NCI-H82 treated with DMSO at 0.1 percent for 48 hours (cell line): ENCODE data around the gene GPRIN3.
A peak's percentile ranks its signal among the peaks of the same experiment; 100 is the strongest.

Experiments used
- DNase-seq: peaks from one replicate; lab custom pipeline; 2025; ENCODE audit not compliant: unreplicated experiment; lab: John Stamatoyannopoulos, UW

Gene GPRIN3

DNA sequence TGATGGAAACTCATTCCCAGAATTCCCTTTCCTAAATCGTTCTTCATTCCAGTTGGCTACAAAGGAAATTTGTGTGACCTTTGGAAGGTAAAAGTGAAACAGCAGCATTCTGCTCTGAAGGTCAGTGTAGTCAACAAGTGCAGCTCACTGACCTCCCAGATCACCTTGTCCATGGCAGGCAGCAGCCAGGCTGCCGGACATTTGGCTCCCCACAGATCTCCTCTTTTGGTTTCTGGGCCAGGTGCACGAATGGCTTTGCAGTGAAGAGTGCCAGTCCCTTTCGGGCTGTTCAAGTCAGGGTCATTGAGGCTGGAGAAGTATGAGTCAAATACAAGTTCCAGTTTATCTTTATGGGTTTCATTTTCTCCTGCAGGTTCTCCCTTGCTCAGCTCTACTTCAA is 14.3 kb downstream of the GPRIN3 start:
- no peak for DNase-seq

DNA sequence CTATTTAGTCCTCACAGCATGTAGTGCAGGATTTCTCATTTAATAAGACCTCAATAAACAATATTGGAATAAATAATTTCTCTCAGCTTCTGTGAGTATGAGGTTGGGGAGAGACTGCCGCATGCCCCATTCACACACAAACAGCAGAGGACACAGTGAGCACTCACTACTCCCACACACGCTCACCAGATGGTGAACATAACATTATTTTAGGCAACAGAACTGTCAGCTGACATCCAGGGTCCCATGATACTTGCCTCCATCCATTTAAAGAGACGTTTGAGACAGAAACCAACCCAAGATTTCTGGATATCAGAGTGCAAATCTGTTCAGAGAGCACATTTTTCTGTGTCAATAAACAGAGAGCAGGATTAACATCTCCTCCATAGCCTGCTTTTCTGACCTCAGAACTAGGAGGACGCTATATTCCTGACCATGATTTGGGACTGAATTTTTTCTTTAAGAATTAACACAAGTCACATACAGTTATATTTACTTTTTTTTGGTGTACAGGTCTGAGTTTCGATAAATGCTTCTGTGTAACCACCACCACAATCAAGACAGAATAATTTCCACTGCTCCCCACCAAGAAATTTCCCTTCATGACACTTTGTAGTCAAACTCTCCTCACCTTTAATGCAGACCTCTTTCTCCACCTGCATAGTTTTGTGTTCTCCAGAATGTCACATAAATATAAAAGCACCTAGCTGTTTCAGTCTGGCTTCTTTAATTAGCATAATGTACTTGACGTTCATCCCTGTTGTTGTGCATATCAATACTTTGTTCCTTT is 16.7 kb downstream of the GPRIN3 start:
- DNase-seq = peak; percentile 57

DNA sequence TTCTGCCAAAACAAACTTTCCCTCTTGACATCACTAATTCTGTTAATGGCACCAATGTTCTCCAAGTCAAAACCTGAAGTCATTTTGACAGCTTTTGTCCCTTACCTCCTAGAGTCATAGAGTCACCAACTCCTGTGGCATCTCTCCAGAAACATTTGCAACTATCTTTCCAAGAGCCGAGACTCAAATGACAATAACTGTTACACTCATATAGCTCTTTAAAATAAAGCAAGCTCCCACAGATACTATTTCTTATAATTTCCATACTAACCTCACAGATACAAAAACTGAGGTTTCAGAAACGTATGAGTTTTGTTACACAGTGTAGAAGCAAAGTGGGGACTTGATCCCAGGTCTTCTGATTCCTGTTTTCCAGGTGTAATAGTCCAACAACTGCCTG is 18.3 kb downstream of the GPRIN3 start:
- DNase-seq = no peak

DNA sequence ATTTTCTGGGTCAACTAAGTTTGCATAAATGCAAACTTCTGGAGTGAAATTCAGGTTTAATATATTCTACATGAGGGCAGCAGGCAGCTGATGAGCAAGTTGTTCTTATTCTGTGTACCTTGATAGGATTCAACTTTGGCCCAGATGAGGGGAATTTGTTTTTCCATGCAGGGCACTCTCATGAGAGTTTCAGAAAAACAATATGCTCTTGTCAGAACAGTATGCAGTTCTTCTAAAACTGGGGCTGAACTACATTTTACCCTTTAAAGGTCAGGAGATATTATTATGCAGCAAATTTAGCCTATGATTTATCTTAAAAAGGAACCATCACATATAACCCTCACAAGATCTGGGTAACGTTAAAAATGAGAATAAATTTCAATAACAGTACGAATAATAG is 19.2 kb downstream of the GPRIN3 start:
- DNase-seq = no peak

DNA sequence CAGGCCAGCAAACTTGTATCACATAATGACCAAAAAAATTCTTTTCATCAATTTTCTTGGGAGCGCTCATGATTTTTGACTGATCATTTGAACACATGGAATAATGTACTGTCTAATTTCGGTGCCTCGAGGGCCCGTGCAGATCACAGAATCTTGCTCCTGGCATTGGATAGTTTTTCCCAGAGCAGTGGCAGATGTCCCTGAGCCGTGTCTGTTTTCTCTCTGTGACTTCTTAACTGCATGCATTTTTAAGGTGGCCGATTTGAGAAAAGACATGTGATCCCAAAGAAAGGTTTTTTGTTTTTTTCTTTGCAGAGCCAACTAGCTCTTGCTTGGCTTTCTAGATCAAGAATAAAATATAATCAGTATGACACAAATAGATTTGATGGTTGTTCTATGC is 19.7 kb downstream of the GPRIN3 start:
- DNase-seq = no peak

DNA sequence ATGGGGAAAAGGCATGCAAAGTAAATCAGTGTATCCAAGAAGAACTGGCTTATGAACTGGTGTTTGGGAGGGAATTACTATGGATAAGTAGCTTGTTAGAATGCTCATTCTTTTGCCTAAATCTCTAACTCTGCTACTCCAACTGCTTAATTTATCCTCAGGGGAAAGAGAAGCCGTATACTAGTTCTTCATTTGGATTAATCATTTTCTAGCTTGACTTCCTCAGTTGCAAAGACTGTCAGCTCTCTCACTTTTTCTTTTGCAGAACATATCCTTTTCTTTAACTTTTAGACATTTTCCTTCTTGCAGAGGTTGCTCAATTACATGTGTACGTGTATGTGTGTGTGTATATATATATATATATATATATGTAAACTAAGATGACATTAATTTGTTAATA is 21.9 kb downstream of the GPRIN3 start:
- no peak for DNase-seq

DNA sequence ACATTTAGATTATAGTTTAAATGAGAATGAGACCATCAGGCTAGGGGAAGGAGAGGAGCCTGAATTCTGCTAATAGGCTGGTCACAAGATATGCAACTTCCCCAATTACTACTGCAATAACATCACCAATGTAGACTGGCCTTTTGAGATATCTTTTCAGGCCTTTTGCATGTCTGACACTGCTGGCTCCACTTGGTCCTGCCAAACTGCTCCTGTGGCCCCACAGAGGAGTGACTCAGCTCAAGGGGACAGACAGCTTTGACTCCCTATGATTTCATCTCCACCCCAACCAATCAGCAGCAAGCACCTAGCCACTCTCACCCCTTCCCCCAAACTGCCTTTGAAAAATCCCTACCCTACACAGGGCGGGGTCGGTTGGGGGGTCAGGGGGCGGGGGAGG is 22.8 kb downstream of the GPRIN3 start:
- no peak for DNase-seq

DNA sequence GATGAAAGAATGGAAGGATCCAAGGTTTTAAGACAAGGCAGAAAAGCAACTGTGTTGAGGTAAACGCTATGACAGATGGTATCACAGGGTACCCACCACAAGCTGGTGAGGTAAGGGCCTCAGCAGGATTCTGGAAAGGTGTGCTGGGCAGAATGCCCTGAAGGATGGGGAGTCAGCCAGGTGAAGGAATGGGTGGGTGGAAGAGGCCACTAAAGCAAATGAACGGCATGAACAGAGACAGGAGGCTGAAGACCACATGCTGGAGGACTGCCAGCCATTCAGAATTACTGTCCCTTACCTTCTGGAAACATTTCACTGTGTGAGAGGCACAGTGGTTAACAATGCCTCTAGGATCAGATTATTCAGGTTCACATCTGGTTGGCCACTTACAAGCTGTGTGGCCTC is 23.6 kb downstream of the GPRIN3 start:
- DNase-seq = no peak

DNA sequence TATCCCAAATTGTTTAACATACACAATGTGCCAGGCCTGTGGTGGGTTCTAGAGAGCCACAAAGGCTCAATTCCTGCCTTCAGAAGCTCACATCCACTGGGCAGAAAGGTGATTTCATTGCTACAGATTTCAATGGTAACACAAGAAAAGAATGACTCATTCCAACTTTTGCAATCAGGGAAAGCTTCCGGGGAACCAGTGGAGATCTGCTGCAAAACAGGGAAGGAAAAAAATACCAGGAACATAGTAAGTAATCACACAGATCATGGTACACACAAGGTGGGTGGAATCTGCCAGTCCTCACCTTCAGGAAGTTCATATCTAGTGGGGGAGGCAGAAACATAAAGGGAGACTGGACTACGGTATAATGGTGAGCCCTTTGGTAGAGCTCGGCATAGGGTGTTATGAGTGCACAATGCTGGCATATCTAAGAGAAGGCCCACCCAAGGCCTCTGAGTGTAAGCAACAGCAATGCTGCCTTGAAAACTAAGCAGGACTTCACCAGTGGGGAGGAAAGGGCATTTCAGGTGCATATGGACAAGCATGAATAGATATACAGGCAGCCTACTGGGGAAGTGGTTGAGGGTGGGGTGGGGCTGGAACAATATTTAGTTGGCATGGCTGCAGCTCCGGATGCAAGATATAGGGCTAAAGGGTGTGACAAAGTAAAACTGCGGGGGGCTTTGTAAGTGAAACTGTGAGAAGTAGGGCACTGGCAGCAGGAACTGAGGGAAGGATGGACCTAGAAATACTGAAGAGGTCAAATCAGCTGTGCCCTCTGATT is 24.2 kb downstream of the GPRIN3 start:
- no peak for DNase-seq

DNA sequence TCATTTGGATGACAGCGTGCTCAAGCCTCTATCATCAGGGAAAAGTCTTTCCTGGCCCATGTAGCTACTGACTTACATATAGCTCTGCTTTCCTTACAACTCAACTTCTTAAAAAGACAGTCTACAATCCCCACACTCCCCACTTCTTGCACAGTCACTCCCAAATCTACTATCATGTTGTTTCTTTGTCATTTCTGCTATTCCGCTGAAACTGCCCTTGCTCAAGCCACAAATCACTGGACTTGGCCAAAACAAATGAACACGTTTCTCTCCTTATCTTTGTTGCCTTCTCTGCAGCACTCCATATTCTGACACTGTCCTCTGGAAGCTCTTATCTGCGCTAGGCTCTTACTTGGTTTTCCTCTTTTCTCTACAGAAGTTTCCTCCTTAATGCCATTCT is 28.2 kb downstream of the GPRIN3 start:
- DNase-seq = no peak

DNA sequence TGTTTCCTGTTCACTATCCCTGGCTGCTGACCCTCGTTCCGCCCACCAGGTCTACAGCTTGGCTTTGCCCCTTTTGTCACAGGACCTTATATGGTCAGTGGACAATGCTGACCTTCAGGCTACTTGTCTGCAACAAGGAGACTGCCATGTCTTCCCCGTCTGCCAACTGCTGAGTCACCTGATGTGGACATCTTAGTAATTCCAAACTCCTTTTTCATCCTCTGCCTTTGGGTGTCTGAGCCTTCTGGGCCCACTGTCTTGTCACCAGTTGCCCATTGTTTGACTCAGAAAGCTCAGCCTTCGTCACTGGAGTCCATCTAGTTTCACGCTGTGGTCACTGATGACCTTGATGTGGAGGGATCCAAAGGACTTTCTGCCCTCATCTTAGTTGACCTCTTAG is 30.2 kb downstream of the GPRIN3 start:
- no peak for DNase-seq

DNA sequence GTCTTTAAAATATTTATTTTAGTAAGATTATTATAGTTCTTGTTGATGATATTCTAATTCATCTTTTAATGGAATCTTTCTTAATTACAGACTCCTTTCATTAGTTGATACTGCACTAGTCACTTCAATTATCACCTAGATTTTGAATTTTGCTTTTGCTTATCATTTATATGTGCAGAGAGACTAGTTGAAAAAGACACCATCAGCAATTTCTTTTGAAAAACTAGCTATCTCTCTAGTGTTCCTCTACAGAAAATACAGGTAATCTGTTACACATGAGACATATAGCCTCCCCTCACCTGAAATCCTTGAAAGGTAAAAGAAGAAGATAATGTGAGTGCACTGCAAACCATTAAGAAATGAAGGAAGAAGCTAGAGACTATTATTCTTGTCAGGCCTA is 31.3 kb downstream of the GPRIN3 start:
- no peak for DNase-seq

DNA sequence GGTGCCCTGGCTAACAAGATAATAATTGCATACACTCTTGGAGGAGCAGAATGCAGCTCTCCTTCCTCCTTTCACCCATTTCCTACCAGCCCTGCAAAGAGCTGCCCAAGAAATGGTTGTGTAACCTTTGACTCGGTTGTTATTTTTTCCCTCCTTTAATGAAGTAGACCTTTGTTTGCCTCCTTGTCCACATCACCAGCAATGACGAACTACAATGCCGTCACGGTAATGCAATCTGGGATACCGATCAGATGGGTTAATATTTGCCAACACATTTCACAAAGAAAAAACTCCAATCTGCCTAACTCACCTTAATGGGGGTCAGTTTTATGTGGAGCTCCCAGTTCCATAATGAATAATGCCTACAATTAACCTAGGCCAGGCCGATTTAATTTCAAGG is 32.0 kb downstream of the GPRIN3 start:
- no peak for DNase-seq

DNA sequence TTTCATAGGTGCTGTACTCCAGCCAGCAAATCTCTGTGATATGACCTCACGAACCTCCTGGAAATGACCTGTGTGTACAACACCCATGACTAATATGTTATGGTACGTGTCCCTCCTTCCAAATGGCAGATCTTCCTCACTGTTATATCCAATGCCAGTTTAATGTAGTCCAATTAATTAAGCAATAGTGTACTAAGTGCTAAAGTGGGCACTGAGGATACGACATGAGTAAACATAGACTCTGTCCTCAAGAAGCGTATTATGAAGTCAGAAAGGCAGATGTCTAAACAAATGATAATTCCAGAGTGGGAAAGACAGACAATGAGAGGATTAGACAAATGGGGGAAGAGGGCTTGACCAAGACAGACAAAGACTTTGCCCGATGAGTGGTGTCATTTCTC is 33.9 kb downstream of the GPRIN3 start:
- DNase-seq = no peak

DNA sequence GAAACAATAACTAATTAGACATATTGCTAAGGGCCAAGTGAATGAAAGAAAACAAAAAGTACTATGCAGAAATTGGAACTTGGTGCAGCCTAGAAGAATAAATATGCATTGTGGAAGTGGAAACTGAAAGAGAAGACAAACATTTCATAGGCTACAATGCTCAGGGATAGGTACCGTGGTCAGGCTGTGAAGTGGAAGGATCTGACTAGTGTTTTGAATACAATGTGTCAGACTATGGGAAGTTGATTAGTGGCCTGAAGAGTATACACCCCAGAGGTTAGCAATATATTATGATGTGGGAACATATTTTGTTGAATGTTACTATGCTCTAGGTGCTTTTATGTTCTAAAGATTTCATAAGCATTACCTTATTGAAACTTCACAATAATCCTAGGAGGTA is 36.8 kb downstream of the GPRIN3 start:
- no peak for DNase-seq

DNA sequence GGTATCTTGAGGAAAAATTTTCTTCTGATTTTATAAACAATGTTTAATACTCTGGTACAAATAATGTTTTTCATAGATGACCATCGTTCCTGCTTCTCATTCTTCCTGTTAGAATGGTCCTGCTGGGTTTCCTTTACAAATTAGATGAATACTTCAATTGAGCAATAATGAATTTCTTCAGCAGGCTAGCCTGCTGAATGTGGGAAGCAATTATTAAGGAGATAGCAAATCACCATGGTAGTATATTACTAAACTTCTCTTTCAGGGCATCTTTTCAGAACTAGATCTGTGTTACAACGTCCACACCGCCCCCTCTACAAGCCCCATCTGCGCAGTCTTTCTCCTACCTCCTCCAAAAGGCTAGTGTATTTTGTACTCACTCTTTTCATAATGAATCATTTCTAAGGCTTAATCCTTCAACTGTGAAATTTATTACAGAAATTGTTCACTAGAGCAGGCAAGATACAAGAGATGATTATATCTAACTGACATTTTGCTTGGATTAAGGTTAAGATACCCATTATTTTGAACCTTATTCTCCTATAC is 38.4 kb downstream of the GPRIN3 start:
- DNase-seq = no peak

DNA sequence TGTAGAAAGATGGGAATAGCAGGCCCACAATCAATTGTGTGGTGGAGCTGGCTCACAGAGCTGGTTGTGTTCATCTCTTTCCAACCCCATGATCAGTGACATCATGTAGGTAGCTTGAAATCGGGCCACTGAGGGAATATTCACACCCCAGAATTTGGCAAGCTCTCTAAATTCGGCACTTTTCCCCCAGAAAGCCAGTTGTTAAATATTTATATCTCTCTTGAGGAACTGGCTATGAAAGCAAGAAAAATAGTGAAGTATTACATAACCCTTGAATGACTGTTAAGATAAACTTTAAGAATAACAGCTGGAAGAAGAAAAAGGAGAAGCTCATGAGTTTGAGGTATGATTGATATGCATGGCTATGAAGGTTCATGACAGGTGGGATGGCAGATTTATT is 38.9 kb downstream of the GPRIN3 start:
- no peak for DNase-seq

DNA sequence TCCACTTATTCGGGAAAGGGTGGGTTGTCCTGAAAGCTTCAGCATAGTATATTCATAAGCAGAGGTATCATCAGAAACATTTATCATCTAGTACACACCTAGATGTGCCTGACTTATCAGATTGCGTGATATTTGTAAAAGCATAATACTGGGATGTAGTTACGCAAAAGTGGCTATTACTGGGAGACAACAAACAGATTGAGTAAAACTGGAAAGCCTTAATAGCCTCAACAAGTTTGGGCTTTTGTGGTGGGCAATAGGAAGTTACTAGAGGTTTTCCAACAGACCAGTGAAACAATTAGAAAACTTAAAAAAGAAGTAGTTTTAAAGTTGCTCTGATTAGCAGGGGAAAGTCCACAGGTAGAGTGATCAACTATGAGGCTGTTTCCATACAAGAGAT is 39.8 kb downstream of the GPRIN3 start:
- no peak for DNase-seq

DNA sequence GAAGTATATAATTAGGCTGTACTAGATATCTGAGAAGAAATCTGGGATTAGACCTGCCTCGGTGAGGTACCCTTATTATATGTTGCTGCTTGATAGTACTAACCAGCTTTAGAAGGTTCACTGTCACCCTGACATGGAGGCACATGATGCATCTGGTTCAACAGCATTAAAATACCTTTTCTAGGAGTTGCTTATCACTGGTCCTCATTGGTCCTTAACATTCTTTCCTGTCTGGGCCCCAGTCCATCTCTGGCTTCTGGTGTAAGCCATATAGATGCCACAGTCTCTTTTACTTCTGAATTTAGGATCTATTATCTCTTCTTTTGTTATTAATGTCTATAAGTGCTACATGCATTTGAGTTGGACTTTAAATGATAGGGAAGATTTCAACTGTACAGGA is 40.2 kb downstream of the GPRIN3 start:
- no peak for DNase-seq

DNA sequence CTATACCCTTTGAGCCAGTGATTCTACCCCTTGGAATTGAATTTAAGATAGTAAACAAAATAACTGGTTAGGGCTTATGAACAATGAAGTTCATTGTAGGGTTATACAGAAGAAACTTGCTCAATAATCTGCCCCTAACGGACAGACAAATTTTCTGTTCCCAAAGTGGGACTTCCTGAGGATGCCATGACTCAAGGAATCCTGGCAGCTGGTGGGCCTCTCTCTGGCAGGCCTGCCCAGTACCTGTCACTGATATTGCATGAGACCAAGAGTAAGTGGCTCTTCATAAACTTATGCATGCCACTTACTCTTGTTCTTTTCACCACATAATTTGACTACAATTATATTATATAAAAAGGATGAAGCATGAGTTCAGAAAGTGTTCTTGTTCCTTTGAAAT is 41.5 kb downstream of the GPRIN3 start:
- no peak for DNase-seq

DNA sequence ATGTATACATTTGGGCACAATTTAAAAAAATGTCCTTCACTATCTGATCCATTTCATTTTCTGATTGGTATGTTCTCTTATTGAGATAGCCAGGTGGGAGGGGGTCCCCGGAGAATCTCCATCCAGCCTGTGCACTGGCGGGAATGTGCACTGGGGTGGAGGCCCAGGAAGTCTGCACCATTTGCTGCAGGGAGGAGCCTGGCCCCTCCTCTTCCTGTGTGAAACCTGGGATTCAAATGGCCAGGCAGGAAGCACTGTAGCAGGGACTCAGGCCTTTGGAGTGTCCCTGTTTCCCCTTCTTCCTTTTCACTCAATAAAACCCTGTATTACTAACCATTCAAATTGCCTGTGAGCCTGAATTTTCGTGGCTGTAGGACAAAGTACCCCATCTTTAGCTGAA is 44.3 kb downstream of the GPRIN3 start:
- DNase-seq = no peak

DNA sequence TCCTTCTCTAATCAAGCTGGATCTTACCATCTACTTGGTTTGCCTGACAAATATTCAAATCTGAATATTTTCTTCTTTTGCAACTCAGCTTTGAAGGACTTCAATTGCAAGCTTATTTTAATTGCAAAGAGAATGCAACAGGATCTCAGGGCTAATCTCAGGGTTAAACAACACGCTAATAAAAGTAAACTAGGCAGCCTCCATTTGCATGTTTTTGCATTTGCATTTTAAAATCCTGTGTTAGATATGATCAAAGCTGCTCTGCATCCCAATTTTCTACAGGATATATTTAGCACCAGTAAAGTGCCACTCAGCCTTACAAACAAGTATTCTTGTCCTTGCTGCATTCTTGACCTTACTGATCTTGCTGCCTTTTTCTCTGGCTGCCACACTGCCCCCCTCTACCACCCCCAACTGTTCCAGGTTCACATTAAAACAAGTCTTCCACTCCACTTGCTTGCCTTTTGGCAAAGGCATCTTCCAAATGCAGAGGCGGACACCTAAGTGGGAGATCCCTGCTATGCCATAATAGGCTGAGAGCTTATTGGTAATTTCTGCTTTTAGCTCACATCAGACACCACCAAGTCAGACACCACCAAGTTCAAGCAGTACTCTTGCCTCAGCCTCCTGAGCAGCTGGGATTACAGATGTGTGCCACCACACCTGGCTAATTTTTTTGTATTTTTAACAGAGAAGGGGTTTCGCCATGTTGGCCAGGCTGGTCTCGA is 48.1 kb downstream of the GPRIN3 start:
- DNase-seq = no peak
